Activated CD4-positive, alpha-beta T cell treated with anti-CD3 and anti-CD28 coated beads for 4 hours (primary cell): ENCODE data around the gene CNDP2.
"Not testable (repeated sequence)": the region's sequence is repeated elsewhere in the genome, so short reads cannot be mapped to it uniquely, and the experiment has no call there.

Source experiments
- DNase-seq, 2 donors: peaks; one replicate each; pipeline ENCODE4 v3.0.0-alpha.2; 2020

The CNDP2 gene

DNA sequence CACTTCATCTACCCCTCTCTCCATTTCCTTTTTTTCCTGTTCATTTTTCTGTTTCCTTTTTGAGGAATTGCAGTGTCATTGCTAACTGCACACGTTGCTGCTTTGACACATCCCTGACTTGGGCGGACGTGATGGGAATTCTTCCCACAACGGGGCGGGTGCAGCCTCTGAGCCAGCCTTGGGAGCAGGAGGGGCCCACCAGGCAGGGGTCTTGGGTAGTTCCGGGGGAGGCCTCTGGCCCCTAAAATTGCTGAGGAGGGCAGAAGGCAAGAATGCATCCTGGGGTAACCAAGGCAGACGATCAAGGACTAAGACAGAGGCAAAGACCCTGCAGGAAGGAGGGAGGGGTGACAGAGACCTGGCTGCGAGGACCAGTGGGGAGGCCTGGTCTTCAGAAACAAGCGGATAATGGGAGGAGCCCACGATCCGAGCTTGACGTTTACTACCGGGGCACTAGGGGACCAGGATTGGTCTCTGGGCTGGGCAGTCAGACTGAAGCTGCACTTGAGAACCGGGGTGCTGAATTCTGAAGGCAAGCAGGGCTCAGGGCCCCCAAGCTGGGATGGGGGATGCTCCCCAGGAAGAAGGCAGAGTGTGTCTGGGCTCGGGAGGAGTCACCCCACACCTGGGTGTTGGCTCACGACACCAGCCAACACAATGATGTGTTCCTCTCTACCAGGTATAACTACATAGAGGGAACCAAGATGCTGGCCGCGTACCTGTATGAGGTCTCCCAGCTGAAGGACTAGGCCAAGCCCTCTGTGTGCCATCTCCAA, 23.3 kb downstream of the CNDP2 start:
- DNase-seq: no peak

DNA sequence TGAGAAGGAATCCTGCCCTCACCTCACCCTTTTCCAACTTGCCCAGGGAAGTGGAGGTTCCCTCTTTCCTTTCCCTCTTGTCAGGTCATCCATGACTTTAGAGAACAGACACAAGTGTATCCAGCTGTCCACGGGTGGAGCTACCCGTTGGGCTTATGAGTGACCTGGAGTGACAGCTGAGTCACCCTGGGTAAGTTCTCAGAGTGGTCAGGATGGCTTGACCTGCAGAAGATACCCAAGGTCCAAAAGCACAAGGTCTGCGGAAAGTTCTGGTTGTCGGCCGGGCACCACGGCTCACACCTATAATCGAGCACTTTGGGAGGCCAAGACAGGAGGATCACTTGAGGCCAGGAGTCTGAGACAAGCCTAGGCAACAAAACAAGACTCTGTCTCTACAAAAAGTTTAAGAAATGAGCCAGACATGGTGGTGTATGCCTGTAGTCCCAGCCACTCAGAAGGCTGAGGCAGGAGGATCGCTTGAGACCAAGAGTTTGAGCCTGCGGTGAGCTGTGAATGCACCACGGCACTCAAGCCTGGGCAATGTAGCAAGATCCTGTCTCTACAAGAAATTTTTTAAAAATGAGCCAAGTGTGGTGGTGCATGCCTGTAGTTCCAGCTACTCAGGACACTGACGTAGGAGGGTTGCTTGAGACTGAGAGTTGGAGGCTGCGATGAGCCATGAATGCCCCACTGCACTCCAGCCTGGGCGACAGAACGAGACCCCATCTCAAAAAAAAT, 24.1 kb downstream of the CNDP2 start:
- DNase-seq: no peak

DNA sequence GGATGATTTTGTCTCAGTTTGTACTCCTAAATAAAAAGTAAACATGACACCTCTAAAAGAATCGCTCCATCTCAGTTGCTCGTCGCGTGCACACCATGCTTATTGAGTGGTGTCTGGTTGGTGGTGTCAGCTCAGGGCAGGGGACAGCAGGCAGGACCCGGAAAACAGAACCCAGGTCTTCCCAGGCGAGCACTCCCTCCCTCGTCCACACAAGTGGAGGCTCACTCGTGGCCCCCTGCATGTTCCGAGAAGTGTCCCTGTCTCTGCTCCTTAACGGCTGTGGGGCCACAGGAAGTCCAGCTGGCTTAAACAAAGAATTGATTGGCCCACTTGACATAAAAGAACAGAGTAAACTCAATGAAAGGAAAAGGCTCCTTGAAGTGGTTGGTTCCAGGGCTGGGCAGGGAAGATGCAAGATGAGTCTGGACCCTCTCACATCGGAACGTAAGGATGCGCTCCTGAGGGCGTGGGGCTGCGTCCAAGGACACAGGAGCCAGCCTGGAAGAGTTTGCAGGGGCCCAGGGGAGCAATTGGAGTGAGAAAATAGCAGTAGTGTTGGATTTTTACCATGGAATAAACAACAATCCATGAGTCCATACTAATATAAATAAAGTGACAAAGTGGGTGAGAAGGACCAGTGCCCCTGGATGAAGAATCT, 25.0 kb downstream of the CNDP2 start:
- no peak for DNase-seq

DNA sequence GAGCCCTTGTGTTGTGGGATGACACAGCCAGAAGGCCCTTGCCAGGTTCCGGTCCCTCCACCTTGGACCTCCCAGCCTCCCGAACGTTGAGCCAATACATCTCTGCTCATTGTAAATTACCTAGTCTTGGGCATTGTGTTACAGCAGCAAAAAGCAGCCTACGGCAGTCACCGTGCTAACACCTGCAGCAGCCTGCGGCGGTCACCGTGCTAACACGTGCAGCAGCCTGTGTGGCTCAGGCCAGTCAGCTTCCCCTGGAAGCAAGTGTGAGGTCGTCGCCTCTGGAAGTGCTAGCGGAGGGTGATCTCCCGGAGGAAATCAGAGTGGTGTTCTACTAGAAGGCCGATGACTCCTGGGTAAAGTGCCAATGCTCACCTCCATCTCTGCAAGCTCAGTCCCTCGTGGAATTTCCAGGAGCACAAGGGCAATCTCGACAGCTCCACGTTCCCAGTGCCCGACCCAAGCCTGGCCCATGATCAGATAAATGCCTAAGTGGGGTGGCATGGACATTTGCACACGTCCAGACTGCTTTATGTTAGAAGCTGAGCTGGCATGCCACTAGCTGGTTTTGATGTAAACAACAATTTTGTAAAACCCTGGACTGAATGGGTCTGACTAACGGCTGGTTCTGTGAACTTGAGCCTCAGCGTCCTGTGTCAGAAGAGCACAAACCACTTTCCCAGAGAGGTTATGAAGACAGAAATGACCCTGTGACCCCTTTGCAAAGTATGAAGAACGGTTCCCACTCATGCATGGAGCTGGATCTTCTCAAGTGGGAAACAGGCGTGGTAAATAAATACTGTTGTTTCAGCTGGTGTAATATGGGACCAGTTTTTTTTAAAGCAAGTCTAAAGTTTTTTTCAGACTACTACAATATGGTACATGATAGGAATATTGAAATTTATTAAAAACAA, 26.7 kb downstream of the CNDP2 start:
- DNase-seq: no peak

DNA sequence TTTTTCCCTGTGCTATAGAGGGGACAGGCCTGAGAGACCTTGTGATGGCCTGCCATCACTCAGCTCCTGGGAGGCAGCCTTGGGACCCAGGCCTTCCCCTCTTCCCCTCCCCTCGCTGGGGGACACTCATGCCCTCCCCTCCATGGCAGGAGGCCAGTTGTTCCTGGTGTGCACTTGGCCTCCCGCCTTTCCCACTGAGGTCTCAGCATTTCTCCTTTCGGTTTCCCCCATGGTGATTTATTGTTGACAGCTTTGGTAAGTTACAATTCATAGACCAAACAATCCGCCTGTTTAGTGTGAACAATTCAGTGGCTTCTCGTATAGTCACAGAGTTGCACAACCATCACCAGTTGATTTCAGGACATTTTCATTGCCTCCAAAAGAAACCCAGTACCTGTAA, 27.9 kb downstream of the CNDP2 start:
- DNase-seq: no peak

DNA sequence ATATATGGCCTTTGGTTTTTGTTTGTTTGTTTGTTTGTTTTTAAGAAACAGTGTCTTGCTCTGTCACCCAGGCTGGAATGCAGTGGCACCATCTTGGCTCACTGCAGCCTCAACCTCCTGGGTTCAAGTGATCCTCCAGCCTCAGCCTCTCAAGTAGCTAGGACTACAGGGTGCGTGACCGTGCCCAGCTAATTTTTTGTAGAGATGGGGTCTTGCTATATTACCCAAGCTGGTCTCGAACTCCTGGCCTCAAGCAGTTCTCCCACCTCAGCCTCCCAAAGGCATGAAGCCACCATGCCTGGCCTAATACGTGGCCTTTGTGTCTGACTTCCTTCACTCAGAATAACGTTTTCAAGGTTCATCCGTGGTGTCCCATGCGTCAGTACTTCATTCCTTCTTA, 28.8 kb downstream of the CNDP2 start:
- not testable (repeated sequence) for DNase-seq

DNA sequence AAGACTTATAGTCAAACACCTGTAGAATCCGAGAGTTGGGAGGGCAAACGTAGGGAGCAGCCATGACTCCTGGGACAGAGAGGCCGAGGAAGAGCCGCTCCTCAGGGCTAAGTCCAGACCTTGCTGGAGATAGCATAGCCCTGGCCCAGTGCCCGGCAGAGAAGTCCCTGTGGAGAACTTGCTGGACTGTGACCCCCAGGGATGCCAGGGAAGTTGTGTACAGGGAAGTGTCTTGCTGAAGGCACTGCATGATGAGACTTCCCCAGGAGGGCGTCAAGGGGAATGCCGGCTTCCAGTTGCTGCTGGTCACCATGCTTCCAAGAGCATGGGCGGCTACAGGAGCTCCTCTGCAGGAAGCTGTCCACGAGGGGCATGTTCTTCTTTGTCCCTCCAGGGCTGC, 29.6 kb downstream of the CNDP2 start:
- no peak for DNase-seq

DNA sequence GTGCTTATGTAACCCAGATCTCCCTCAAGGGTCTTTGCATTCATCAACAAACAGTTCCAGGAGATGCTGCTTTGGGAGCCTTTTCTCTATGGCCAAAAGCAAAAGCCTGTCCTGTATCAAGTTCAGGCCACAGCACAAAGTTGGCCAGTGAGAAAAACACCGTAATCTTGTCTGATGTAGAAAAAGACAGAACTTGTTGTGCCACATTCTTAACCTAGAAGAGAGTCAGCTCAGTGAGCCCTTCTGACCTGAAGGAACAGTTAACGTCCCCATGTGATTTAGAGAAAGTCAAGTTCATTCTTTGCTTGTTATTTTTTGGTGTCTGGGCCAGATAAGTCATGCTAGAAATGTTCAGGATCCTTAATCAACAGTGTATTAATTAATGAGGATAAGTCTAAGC, 30.3 kb downstream of the CNDP2 start:
- DNase-seq: no peak

DNA sequence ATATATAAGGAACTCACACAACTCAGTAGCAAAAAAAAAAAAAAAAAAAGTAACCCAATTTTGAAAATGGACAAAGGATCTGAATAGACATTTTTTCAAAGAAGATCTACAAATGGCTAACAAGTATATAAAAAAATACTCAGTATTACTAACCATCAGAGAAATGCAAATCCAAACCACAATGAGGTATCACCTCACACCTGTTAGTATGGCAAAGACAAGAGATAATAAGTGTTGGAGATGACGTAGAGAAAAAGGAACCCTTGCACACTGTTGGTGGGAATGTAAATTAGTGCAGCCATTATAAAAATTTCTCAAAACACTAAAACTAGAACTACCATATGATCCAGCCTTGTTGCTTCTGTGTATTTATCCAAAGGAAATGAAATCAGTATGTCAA, 32.3 kb downstream of the CNDP2 start:
- no peak for DNase-seq

DNA sequence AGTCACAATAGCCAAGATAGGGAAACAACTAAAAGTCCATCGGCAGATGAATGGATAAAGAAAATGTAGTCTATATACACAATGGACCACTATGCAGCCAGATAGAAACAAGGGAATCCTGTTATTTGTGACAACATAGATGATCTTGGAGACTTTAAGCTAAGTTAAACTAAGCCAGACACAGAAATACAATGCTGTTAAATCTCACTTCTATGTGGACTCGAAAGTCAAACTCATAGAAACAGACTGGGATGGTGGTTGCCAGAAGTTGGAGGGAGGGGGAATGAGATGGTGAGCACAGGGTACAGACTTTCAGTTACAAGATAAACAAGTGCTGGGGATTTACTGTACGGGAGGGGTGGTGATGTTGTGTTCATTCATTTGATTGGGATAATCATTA, 32.8 kb downstream of the CNDP2 start:
- no peak for DNase-seq

DNA sequence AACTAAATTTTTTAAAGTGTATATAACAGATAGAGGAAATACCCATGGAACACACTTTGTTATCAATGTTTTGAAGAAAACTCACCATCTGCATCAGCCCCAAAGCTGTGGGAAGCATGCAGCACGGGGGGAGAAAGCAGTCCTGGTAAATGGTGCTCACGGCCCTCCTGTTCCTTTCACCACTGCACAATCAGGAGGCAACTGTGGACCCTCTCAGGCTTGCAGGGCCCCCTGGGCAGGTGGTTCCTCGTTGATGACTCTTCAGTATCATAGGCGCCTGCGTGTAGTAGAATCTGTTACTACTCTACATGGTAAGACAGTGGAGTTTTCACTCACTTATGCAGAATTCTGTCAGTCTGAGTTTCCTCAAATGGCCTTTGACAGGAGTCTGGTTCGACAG, 33.2 kb downstream of the CNDP2 start:
- DNase-seq: no peak

DNA sequence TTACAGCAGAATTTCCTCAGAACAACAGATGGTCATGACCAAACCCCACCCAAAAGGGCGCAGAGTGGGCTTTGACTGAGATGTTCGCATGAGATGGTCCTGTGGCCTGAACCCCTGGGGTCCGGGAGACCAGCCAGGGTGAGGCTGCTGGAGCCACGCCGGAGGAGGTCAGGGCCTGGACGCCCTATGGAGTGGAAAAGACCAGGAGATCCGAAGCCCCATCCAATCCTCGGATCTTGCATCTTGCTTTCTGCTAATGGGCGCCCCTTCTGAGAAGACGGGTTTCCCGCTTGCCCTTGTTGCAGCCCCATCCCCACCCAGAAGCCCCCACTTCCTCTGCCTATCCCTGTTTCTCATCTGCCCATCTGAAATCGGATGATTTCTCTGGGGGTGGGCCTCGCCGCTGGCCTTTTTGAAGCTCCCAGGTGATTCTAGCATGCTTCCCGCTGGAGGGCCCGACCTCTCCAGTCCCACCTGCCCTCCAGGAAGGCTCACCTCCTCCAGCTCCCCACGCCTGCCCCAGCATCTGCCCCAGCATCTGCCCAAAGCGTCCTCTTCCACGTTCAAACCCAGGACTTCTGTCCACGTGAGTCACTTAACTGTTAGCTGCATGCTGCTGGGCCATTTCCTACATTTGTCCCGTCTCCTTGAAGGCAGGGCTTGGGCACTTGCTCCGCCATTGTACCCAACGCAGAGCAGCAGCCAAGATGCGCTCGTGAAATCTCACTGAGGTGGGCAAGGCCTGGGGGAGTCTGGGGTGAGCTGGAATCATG, 33.8 kb downstream of the CNDP2 start:
- no peak for DNase-seq

DNA sequence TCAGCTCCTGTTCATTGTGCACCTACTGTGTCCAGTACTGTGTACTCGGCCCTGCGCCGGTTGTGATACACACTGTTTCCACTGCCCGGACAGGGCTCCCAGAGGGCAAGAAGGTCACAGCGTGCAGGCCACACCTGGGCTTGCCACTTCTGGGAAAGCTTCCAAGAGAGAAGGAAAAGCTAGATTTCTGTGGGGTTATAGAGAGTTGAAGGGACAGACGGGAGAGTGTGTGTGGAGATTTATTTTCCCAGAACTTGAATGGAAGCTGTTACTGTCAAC, 34.4 kb downstream of the CNDP2 start:
- no peak for DNase-seq

DNA sequence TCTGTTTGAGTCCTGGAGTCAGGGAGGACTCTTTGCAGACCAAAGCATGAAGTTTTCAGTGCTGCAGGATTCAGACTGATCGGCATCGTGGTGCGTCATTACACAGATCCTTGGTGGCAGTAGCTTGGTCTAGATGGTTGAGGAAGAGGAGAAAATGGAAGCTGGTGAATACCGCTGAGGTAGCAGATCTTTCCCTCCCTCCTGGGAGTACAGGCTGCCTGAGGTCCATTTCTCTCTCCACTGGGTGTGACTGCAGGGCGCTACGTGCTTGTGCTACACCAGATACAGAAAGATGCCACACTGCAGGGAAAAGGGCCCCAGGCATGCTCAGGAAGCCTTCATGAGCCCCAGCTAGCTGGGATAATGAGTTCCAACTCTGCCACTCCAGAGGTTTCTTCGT, 34.9 kb downstream of the CNDP2 start:
- DNase-seq: no peak

DNA sequence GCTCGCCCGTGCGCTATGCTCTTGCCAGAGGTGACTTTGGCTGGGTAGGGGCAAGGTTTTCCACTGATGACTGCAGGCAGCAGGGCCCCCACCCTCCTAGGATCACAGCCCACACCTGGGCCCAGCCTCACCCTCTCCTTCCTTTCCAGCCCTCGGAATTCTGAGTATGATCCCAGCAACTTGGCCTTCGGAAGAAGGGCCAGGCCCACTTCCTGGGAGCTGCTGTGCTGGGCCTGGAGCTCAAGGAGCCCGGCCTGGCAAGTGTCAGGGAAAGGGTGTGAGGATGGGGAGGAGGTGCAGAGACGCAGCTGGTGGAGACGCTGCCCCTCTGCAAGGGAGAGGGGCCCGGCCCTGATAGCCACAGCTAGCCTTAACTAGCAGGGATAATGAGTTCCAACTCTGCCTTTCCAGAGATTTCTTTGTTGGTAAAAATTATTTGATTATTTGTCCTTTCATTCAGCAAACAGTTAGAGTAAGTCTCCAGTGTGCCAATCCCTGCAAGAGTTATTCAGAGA, 36.4 kb downstream of the CNDP2 start:
- no peak for DNase-seq

DNA sequence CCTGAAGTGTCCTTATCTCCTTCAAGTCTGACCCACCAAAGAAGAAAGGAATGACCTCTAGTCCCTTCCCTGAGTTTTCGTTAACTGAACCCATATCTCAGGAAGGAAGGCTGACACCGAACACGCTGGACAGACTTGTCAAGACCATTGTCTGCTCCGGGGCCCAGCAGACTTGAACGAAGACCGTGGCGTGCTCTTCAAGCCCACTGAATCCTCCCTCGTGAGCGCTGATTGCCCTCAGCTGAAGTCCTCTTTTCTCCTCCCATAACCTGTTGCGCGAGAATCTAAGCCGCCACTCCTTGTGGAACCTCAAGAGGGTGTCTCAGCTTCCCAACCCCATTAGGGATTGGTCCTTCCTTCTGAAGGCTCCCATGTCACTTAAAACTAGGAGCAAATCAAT, 37.5 kb downstream of the CNDP2 start:
- DNase-seq: no peak

DNA sequence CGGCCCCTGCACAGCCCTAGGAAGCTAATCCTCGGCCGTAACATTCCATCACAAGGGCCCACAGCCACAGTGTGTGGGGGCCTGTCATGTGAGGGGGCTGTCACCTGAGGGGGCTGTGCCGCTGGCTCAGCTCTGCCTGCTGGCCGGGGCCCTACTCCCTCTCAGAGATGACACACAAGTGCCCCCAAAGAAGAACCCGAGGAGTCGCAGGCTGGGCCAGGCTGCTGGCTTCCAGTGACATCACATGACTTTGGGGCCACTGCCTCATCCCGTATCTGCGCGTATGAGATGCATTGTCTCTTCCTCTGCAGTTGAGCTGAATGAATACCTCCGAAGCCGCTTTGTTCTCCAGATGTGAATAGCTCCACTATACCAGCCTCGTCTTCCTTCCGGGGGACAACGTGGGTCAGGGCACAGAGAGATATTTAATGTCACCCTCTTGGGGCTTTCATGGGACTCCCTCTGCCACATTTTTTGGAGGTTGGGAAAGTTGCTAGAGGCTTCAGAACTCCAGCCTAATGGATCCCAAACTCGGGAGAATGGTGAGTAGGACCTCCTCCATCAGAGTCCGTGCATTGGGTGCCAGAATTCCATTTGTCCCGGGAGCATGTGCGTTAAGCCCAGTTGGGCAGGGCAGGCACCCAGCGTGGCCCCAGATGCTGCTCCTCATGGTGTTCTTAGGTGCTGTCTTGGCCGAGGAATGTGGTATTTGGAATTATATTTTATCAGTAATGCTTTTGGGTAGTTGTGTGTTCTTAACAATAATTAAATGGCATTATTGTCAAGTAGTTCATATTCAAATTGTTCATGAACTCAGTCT, 38.2 kb downstream of the CNDP2 start, which contains the start of gene CNDP1:
CNDP1 (plus strand) TSS at position 351 of the 820 bp plus-strand sequence; CDS start at position 519, 168 bp downstream.
- DNase-seq: no peak

DNA sequence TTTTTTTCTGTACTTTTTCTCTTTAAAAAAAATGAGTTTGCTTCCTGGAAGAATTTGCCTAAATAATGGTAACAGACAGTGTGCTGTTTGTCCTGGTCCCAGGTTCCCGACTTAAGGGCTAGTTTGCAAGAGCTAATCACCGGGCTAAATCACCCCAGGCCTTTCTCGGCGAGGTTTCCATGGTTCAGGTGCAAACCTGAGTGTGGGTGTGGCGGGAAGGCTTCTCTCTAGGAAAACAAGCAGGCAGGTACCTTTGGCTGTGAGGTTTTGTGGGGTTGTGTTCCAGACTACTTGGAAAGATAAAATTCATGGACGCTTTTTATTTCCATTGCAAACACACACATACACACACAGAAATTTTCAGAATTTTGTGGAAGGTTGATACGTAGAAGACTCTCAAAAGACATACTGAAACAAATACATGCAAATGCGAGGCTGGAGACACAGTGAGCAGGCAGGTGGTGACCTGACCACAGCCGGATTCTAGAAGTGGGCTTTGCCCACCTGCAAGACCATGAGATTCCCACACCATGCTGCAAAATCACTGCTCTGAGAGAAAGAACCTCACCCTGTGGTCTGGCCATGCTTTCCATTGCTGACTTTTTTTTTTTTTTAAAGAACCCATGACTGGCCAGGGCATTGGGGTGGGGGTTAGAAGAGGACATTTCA, 39.0 kb downstream of the CNDP2 start:
- DNase-seq: no peak

DNA sequence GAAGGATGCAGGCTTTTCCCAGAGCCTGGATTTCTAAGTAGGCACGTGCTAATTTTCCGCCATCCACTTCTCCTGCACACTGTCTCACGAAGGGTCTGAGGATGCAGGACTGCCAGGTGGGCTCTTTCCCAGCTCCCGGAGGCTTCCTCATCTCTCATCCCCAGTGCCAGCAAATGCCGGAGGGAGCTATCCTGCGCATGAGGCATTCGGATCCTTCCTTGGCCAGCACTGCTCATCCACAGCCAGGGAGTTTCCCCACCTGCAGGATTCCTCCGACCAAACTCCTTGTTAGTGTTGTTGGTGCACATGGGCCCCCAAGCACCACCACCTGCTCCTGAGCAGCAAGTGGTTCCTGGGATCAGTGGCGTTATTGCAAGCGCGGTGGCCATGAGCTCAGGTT, 43.1 kb downstream of the CNDP2 start:
- DNase-seq: no peak

DNA sequence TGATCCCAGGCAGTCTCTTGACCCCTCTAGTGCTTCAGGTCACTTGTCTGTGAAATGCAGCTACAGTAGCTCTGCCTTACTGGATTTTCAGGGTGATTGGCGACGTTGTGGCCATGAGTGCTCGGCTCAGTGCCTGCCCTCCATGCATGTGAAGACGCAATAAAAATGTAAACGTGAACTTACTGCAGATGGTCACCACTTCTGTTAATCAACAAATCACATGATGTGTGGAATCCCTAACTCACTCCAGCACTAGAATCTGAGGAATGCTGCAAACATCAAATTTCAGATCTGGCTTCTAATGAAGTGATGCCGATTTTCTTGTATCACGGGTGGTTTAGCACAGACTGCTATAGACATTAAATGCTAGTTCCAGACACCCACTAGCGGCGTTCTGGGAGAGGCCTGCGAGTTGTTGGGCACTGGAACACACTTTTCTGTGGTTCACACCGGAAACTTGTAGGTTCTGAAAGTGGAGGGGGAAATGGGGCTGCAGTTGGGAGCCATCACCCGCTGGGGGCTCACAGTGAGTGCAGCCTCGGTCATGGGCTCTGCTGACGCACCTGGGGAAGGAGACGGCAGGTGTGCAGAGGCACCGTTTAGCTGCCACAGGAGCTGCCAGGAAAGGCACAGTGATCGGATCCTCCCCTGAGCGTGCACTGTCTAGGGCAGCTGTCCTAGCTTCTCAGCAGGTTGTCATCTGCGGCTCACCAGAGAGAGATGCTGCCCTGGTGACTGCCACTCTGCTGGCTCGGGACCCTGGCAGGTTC, 44.7 kb downstream of the CNDP2 start:
- DNase-seq: no peak
